ENCODE data around the gene NFAM1.

NFAM1 gene

GRCh38 chr22:42432020-42432596 lies at the start of gene NFAM1:
NFAM1 (minus strand) TSS chr22:42432403; CDS start chr22:42432357, 46 bp downstream.
- no peak for DNase-seq

GRCh38 chr22:42475122-42475521 lies 42.9 kb upstream of the NFAM1 start:
- no peak for DNase-seq

- DNase-seq: peak in 1 of 2 experiments; percentile 50
Measured at GRCh38 chr22:42473484-42474193, 41.4 kb upstream of the NFAM1 start.

- no peak for DNase-seq
Measured at GRCh38 chr22:42472671-42473070, 40.5 kb upstream of the NFAM1 start.

- DNase-seq: no peak
Measured at GRCh38 chr22:42471441-42471840, 39.2 kb upstream of the NFAM1 start.

- no peak for DNase-seq
Measured at GRCh38 chr22:42470366-42471082, 38.3 kb upstream of the NFAM1 start.

- no peak for DNase-seq
Measured at GRCh38 chr22:42468841-42469240, 36.6 kb upstream of the NFAM1 start.

GRCh38 chr22:42462016-42462415 lies 29.8 kb upstream of the NFAM1 start:
- DNase-seq: peak in 1 of 2 experiments; percentile 46

- peak; percentile 56 to 74 for DNase-seq
Measured at GRCh38 chr22:42461511-42461910, 29.3 kb upstream of the NFAM1 start.

GRCh38 chr22:42459287-42460063 lies 27.3 kb upstream of the NFAM1 start:
- DNase-seq: peak in 1 of 2 experiments; percentile 6

- DNase-seq: no peak
Measured at GRCh38 chr22:42452916-42453315, 20.7 kb upstream of the NFAM1 start.

GRCh38 chr22:42452456-42452855 lies 20.3 kb upstream of the NFAM1 start:
- no peak for DNase-seq

GRCh38 chr22:42451499-42452145 lies 19.4 kb upstream of the NFAM1 start:
- no peak for DNase-seq

GRCh38 chr22:42450862-42451261 lies 18.7 kb upstream of the NFAM1 start:
- DNase-seq: no peak

GRCh38 chr22:42446151-42446550 lies 13.9 kb upstream of the NFAM1 start:
- DNase-seq: no peak

GRCh38 chr22:42444077-42444904 lies 12.1 kb upstream of the NFAM1 start:
- peak; percentile 56 to 63 for DNase-seq

- DNase-seq: no peak
Measured at GRCh38 chr22:42443240-42444076, 11.3 kb upstream of the NFAM1 start.

GRCh38 chr22:42442748-42443147 lies 10.5 kb upstream of the NFAM1 start:
- no peak for DNase-seq

GRCh38 chr22:42440728-42441127 lies 8.5 kb upstream of the NFAM1 start:
- DNase-seq: no peak

- no peak for DNase-seq
Measured at GRCh38 chr22:42439821-42440674, 7.8 kb upstream of the NFAM1 start.

Data from NCI-H1930 (cell line).